Jurkat, Clone E6-1 (cell line): Measurements from ENCODE around the gene GPR35.
"Not testable (repeated sequence)": the region's sequence is repeated elsewhere in the genome, so short reads cannot be mapped to it uniquely, and the experiment has no call there.

Experiments used
- DNase-seq: peaks from one replicate; pipeline ENCODE4 v3.0.0-alpha.2; 2011; ENCODE audit warnings: low read depth, low spot score
- H3K4me3 ChIP-seq: 2 replicates; pipeline ENCODE4 v1.5.1; 2011; ENCODE audit warnings: mild to moderate bottlenecking, low read length, control low read depth, moderate library complexity

Gene GPR35

GRCh38 chr2:240600451-240600961 is 24.8 kb upstream of the GPR35 start:
- no peak for DNase-seq
- H3K4me3 ChIP-seq = no peak overlapping the region

DNA sequence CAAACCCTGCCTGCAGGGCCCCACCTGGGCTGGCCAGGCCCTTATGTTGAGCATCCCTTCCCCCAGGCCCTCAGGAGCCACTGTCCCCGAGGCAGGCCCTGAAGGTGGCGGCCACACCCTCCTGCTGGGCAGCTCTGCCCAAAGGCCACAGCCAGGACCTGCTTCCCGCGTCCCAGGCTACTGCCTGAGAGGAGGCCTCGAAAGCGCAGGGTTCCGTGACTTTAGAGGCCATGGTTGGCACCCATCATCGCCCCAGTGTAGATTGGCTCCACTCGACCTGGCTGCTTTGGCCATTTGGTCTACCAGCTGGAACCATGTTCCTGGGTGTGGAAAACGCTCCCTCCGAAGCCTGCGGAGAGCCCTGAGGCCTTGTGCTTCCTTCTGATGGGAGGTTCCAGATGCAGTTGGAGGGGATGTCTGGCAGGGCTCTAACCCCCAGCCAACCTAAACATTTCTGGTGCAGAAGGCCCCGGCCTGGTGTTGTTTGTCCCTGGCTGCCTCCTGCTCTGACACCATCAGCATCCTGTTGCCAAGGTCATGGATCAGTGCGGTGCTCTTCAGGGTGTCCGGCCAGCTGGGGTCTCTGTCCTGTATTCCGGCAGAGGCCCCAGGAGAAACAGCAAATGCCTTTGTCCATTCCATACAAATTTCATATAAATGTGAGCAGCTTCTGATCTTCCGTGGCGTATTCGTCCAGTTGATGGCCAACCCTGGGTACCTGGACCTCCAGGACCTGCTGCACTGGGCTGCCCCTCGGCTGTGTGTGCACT is 24.0 kb upstream of the GPR35 start:
- no peak overlapping the region for H3K4me3 ChIP-seq
- DNase-seq = no peak

DNA sequence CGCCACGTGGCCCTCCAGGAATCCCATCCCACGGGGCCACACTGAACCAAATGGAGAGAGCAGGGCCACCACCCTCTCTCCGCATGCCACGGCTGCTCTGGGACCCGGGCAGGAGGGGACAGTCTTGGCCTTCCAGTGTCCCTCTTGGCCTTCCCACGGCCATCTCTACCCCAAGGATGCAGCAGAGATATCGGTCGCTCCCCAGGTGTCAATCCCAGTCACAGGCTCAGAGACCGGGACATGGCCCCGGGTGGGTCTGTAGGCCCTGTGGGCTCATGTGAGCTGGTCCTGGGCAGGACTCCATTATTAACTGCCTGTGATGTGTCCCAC is 23.5 kb upstream of the GPR35 start:
- H3K4me3 ChIP-seq = no peak overlapping the region
- no peak for DNase-seq

DNA sequence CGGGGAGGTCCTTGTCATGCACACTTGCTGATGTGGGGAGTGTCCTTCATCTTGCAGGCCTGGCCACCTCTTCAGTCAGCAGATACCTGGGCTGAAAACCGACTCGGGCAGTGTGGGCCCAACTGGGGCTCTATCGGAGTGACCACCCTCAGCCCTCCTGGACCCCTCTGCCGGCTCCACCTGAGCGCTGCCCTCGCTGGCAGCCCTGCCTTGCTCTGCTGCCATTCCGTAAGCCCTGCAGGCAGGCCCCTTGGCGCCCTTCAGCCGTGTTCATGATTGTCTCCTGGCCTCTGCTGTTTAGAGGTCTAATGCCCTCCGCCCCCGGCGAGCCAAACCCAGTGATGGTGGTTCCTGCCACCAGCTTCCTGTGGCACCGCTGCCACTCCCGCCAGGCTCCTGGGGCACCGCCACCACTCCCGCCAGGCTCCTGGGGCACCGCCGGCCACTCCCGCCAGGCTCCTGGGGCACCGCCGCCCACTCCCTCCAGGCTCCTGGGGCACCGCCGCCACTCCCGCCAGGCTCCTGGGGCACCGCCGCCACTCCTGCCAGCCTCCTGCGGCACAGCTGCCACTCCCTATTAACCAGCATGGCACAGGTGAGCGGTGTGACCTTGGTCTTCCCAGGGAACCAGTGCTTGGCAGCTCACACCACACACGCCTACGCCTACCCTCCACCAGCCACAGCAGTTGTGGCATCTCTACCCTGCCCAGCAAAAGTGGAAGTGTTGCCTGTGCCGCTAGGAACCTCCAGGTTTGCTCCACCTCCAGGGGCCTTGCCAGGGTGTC is 22.8 kb upstream of the GPR35 start:
- no peak for DNase-seq
- H3K4me3 ChIP-seq = no peak overlapping the region

GRCh38 chr2:240603081-240603835 is 22.0 kb upstream of the GPR35 start:
- no peak for DNase-seq
- no peak overlapping the region for H3K4me3 ChIP-seq

DNA sequence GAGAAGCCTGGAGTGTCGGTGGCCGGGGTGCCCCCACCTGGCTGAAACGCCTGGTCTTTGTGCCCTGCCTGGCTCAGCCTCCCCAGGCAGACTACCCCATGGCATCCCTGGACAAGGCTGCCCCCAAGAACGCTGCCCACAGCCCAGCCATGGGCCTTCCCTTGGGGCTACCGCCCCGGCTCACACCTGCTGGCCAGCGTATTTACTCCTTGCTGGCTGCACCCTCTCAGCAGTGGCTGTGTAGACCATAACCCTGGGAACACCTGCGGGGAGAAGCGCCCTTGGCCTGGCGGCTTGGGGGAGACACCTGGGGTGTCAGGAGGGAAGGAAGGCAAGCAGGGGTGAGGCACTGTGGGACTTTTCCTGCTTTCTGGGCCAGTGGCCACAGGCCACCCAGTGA is 21.4 kb upstream of the GPR35 start:
- DNase-seq = no peak
- H3K4me3 ChIP-seq = no peak overlapping the region

DNA sequence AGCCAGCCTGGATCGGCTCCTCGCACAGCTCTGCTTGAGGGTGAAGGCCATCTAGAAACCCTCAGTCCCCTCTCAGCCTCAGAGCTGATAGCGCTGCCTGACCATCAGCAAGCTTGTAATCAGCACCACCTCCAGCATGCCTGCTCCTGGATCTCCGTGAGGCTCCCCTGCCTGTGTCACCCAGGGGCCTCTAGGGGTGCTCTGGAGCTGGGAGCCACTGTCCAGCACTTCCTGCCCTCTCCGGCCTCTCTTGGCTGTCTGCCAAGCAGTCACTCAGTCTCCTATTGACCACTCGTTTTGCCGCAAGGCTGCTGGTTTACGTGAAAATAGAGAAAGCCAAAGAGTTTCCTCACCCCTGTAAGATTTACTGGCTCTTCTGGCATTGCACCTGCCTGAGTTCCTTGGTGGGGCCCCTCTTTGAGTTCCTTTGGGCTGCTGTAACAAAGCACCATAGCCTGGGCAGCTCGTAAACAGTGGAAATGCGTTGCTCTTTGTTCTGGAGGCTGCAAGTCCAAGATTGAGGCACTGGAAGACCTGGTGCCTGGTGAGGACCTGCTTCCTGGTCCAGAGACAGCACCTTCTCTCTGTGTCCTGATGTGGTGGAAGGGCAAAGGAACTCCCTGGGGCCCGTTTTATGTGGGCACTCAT is 20.9 kb upstream of the GPR35 start:
- DNase-seq = no peak
- no peak overlapping the region for H3K4me3 ChIP-seq

GRCh38 chr2:240604939-240605716 is 20.2 kb upstream of the GPR35 start:
- no peak for DNase-seq
- no peak overlapping the region for H3K4me3 ChIP-seq

- no peak for DNase-seq
- no peak overlapping the region for H3K4me3 ChIP-seq
Measured at GRCh38 chr2:240605867-240606743, 19.2 kb upstream of the GPR35 start.

GRCh38 chr2:240611601-240612210 is 13.6 kb upstream of the GPR35 start:
- no peak overlapping the region for H3K4me3 ChIP-seq
- DNase-seq = no peak

- DNase-seq = no peak
- H3K4me3 ChIP-seq = no peak overlapping the region
Measured at GRCh38 chr2:240613781-240614180, 11.5 kb upstream of the GPR35 start.

- DNase-seq = no peak
- no peak overlapping the region for H3K4me3 ChIP-seq
Measured at GRCh38 chr2:240614391-240614790, 10.9 kb upstream of the GPR35 start.

DNA sequence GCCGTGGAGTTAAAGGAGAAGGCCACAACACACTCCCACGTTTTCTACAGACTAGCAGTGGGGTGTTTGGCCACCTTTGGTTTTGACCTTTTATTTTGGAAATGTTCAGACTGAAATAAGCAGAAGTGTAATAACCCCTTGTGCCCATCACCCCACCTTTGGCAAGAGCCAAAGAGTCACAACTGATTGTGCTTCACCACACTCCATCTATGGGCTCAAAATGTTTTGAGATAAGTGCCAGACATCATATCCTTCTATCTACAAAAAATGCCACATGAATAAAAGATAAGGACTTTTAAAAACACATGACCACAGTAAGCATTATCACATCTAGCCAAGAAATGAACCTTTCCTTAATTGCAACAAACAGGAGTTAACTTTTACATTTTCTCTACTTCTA is 9.9 kb upstream of the GPR35 start:
- no peak overlapping the region for H3K4me3 ChIP-seq
- DNase-seq = no peak

DNA sequence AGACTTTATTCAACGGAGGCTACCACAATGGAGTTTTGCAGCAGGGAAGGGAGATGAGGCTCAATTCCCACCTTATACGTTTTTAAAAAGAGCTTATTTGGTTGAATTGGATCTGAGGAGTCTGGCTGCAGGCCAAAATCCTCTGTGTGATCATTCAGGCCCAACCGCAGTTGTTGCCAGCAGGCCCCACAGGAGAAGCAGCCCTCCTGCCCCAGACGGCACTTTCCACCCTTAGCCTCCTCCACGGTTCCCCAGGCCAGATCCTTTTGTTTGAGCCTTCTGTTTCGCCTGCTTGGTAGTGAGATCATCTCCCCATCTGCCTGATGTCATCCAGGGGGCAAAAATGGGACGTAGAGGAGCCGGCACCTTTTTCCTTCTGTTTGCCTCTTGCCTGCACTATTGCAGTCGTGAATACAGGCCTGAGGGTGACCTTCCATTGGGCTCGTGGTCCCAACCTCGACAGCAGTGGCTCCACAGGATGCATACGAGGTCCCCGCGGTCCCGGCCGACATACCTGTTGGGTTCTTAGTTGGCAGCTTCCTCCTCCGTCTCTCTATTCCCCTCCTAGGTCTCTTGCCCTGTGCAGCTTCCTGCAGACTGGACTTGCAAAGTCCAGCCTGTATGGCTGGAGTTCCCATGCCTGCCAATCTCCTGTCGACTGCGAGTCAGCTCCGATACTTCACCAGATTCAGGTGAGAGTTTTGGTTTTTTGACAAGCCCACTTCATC is 9.3 kb upstream of the GPR35 start:
- no peak for DNase-seq
- no peak overlapping the region for H3K4me3 ChIP-seq

- not testable (repeated sequence) for DNase-seq
Measured at GRCh38 chr2:240616860-240617666, 8.2 kb upstream of the GPR35 start.

DNA sequence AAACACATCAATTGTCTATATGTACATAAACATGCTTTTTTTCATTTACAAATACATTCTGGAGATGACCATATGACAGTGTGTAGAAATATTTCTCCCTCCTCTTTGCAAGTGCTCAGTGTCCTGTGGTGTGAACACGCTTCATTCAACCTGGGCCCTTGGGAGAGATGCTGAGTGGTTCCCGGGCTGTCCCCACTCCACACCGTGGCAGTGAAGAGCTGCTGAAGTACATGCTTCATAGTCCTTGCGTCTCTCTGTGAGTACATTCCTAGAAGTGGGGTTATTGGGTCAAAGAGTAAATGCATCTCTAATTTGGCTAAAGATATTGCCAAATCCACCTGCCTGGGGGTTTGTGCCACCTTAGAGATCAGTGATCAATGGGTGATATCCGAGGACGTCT is 6.5 kb upstream of the GPR35 start:
- no peak for DNase-seq
- H3K4me3 ChIP-seq = no peak overlapping the region

More at GRCh38 chr2:240616860-240617666, 8.2 kb upstream of the GPR35 start:
- not testable (repeated sequence) for H3K4me3 ChIP-seq
